Fibroblast of lung (primary cell): ENCODE measurements around the gene PDGFA.

Experiments used
- CTCF ChIP-seq, 2 donors: IDR thresholded peaks in 1 of 2; conservative IDR thresholded peaks in 1 of 2; 1 replicate in 1 of 2; 2 replicates in 1 of 2; pipeline ENCODE4 v1.5.1; 2011 to 2012; ENCODE audit warnings: low read length in 2 of 2, control low read depth in 1 of 2, inconsistent platforms in 1 of 2, low read depth in 1 of 2, mild to moderate bottlenecking in 1 of 2
- EZH2 ChIP-seq: IDR thresholded peaks from 2 replicates; pipeline ENCODE4 v1.5.1; 2012; ENCODE audit warnings: low read length, control low read depth, mild to moderate bottlenecking; ENCODE audit errors: missing control alignments

DNA sequence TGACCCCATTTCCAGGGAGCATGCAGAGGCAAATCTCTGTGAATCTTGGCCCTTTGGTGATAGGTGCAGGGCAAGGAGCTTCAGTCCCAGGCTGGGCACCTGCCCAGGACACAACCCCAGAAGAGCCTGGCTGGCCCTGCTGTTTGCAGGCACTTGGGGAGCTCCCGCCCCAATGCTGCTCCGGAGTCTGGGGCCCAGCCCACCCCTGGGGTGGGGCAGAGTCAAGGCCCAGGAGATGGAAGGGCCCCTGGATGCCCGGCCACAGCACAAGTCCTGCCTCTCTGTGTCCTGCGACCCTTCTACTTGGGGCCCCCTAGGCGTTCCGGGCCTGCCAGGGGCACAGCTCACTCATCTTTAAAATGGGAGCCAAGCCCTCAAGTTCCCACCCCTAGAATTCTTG is 24.7 kb downstream of the PDGFA start:
- no peak for TF ChIP-seq CTCF (conservative IDR thresholded peaks at IDR 0.05 in 1 of 2, IDR thresholded peaks at IDR 0.05 in 1 of 2; ENCODE audit: low read depth in 1 of 2, low read length in 2 of 2)
- TF ChIP-seq EZH2: no peak
